Measurements from ENCODE around the gene ABL1. TPM values are rescaled to one million over a fixed set of nuclear protein-coding genes. Genes with fewer than 3 reads are reported as not detected.

The ABL1 gene
- polyA plus RNA-seq, 1 experiment: 30.4 TPM

DNA sequence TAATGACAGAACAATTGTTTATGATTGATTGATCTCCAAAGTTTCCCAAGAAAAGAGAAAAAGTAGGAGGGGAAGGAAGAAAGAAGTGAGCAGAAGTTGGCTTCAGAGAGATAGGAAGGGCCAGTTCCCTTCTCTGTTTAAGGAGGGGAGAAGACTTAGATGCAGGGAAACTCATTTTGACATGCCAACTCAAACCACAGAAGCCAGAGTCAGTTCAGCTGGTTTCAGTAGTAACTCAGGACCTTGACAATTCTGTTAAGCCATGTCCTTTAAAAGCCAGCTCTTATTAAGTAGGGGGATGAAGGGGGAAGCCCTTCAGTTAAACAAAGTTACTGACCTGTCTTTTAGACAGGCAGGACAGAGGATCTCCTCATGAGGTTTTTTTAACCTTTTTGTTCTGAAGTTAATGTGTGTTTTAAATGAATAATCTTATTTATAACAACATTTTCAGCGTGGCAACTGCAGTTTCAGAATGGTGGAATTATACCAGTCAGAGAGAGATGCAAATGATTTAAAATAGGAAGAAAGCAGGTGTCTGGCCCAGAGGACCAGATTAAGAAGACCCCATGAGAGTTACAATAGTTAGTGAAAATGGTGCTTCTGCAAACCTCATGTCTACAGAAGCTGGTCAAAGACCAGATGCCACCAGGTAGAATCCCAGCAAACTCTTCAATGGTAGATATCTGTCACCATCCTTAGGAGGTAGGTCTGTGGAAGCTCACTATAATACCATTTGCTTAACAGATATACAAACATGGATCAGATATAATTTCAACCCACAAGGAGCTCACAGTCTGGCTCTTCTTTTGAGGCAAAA lies 29.3 kb upstream of the ABL1 start:
- TF ChIP-seq, protein P1, sequence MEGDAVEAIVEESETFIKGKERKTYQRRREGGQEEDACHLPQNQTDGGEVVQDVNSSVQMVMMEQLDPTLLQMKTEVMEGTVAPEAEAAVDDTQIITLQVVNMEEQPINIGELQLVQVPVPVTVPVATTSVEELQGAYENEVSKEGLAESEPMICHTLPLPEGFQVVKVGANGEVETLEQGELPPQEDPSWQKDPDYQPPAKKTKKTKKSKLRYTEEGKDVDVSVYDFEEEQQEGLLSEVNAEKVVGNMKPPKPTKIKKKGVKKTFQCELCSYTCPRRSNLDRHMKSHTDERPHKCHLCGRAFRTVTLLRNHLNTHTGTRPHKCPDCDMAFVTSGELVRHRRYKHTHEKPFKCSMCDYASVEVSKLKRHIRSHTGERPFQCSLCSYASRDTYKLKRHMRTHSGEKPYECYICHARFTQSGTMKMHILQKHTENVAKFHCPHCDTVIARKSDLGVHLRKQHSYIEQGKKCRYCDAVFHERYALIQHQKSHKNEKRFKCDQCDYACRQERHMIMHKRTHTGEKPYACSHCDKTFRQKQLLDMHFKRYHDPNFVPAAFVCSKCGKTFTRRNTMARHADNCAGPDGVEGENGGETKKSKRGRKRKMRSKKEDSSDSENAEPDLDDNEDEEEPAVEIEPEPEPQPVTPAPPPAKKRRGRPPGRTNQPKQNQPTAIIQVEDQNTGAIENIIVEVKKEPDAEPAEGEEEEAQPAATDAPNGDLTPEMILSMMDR (IDR thresholded peaks at IDR 0.05; ENCODE audit: insufficient read depth, low read depth, low read length): no peak
- no peak for DNase-seq (ENCODE audit: low read depth)
- H3K4me3 ChIP-seq (ENCODE audit: low read depth, low read length): no peak overlapping the region
- ChIA-PET POLR2A (no interaction called here), CTCF (interaction anchor here (1.3 kb wide), 1 partner anchor 60 kb away, joined by 3 read pairs; no protein-coding TSS in a partner anchor)
- H3K27me3 ChIP-seq (ENCODE audit: control insufficient read depth, insufficient read depth, low read length): no peaks in the 10 kb centered on the region
- no peaks in the 10 kb centered on the region for H3K36me3 ChIP-seq (ENCODE audit: control insufficient read depth, insufficient read depth, low read length)

DNA sequence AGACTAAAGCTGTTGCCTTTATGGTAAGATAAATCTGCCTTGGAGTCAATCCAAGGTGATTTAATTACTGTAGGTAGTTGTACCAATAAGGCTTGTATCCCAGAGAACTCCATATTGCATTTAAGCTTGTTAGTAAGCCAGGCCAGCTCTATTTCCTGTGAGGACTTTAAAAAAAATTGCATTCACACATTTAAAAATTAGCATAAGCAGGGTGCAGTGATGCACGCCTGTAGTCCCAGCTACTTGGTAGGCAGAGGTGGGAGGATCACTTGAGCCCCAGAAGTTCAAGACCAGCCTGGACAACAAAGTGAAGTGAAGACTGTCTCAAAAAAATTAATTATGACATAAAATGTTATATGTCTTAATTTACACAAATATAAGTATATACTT lies 28.7 kb upstream of the ABL1 start:
- no peaks in the 10 kb centered on the region for H3K27me3 ChIP-seq (ENCODE audit: control insufficient read depth, insufficient read depth, low read length)
- POLR2A ChIA-PET: no interaction called here
- no peak for DNase-seq (ENCODE audit: low read depth)
- no peak overlapping the region for H3K4me3 ChIP-seq (ENCODE audit: low read depth, low read length)
- CTCF ChIA-PET: interaction anchor here (0.9 to 1.3 kb wide), 2 partner anchors 9 to 59 kb away, joined by 3 to 4 read pairs; no protein-coding TSS in a partner anchor
- TF ChIP-seq, protein P1 (IDR thresholded peaks at IDR 0.05; ENCODE audit: insufficient read depth, low read depth, low read length): no peak
- H3K36me3 ChIP-seq (ENCODE audit: control insufficient read depth, insufficient read depth, low read length): no peaks in the 10 kb centered on the region

DNA sequence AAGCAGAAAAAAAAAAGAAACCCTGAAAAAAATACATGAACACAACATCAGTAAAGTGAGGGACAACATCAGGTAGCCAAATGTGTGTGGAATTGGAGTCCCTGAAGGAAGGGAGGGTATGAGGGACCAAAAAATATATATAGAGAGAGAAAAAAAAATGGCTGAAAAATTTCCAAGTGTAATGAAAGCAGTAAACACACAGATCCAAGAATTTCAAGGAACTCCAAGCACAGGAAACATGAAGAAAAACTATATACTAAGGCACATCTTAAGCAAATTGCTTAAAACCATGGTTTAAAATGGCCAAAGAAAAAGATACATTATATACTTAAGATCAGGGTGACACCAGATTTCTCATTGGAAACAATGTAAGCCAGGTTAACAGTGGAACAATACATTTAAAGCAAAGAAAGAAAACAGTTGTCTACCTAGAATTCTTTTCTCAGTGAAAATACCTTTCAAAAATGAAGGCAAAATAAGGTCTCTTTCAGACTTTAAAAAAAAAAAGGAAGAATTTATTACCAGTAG lies 24.4 kb upstream of the ABL1 start:
- CTCF ChIA-PET: no interaction called here

DNA sequence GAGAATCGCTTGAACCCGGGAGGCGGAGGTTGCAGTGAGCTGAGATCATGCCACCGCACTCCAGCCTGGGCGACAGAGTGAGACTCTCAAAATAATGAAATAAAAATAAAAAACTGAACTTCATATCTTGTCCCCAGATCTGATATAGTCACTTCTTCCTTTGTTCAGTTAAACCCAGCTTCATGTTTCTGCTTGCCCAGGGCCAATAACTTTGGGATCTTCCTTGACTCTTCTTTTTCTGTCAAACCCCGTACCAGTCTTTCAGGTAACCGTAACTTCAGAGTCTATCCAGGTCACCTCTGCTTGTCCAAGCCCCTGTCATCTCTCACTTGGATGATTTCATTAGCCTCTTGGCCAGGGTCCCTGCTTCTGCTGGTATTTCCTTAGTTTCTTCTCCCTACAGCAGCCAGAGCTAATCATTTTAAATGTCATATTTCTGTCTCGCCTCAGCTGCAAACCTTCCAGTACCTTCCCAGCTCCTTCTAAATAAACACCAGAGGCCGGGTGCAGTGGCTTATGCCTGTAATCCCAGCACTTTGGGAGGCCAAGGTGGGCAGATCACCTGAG lies 19.7 kb upstream of the ABL1 start:
- no peak overlapping the region for H3K4me3 ChIP-seq (ENCODE audit: low read depth, low read length)
- CTCF ChIA-PET: interaction anchor here (1.2 to 1.4 kb wide), 3 partner anchors 9 to 20 kb away, joined by 3 to 9 read pairs (median 6); no protein-coding TSS in a partner anchor
- H3K27me3 ChIP-seq (ENCODE audit: control insufficient read depth, insufficient read depth, low read length): no peaks in the 10 kb centered on the region
- TF ChIP-seq, protein P1 (IDR thresholded peaks at IDR 0.05; ENCODE audit: insufficient read depth, low read depth, low read length): no peak
- POLR2A ChIA-PET: no interaction called here
- no peak for DNase-seq (ENCODE audit: low read depth)
- H3K36me3 ChIP-seq (ENCODE audit: control insufficient read depth, insufficient read depth, low read length): no peaks in the 10 kb centered on the region

More for the DNA sequence above, 24.4 kb upstream of the ABL1 start:
- POLR2A ChIA-PET: no interaction called here
- TF ChIP-seq, protein P1 (IDR thresholded peaks at IDR 0.05; ENCODE audit: insufficient read depth, low read depth, low read length): no peak
- H3K27me3 ChIP-seq (ENCODE audit: control insufficient read depth, insufficient read depth, low read length): no peaks in the 10 kb centered on the region
- no peaks in the 10 kb centered on the region for H3K36me3 ChIP-seq (ENCODE audit: control insufficient read depth, insufficient read depth, low read length)
- no peak overlapping the region for H3K4me3 ChIP-seq (ENCODE audit: low read depth, low read length)
- no peak for DNase-seq (ENCODE audit: low read depth)

DNA sequence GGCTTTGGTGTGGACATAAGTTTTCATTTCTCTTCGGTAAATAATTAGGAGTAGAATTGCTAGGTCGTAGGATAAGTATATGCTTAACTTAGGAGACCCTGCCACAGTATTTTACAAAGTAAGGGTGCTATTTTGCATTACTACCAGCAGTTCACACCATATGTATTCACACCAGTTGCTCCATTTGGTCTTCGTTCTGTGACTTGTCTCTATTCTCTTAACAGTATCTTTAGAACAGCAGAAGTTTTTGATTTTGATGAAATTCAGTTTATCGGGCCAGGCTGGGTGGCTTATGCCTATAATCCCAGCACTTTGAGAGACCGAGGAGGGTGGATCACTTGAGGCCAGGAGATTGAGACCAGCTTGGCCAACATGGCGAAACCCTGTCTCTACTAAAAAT lies 17.1 kb upstream of the ABL1 start:
- Histone ChIP-seq H3K4me3 (ENCODE audit: low read depth, low read length) (no peak overlapping the region), H3K27me3 (ENCODE audit: control insufficient read depth, insufficient read depth, low read length) (no peaks in the 10 kb centered on the region), H3K36me3 (ENCODE audit: control insufficient read depth, insufficient read depth, low read length) (no peaks in the 10 kb centered on the region)
- TF ChIP-seq, protein P1 (IDR thresholded peaks at IDR 0.05; ENCODE audit: insufficient read depth, low read depth, low read length): no peak
- POLR2A ChIA-PET: no interaction called here
- CTCF ChIA-PET: no interaction called here
- DNase-seq (ENCODE audit: low read depth): no peak

All from BJ (cell line).